SJSA1 (cell line): ENCODE results near the gene SGSH. TPM values are rescaled to one million over a fixed set of nuclear protein-coding genes. Genes with fewer than 3 reads are reported as not detected.

ENCODE experiments used
- DNase-seq, 2 experiments: peaks; one replicate each; pipeline ENCODE4 v3.0.0-alpha.2; 2015 to 2020; ENCODE audit warnings: low spot score in 2 of 2, low read depth in 1 of 2
- H3K27ac ChIP-seq: fragments of 250-450 bp; sonication (Bioruptor Pico); 2 replicates; pipeline ENCODE4 v1.5.1; 2020; ENCODE audit warnings: mild to moderate bottlenecking, moderate library complexity
- H3K27me3 ChIP-seq: fragments of 250-450 bp; sonication (Bioruptor Pico); replicated peaks from 2 replicates; pipeline ENCODE4 v1.5.1; 2020; ENCODE audit warnings: mild to moderate bottlenecking, moderate library complexity
- H3K36me3 ChIP-seq: fragments of 250-450 bp; sonication (Bioruptor Pico); 2 replicates; pipeline ENCODE4 v1.5.1; 2020; ENCODE audit warnings: mild to moderate bottlenecking
- H3K4me1 ChIP-seq: fragments of 250-450 bp; sonication (Bioruptor Pico); replicated peaks from 2 replicates; pipeline ENCODE4 v1.6.1; 2021; ENCODE audit warnings: mild to moderate bottlenecking
- H3K4me3 ChIP-seq: fragments of 250-450 bp; sonication (Bioruptor Pico); 2 replicates; pipeline ENCODE4 v1.5.1; 2020; ENCODE audit warnings: mild to moderate bottlenecking
- H3K9me3 ChIP-seq: fragments of 250-450 bp; sonication (Bioruptor Pico); replicated peaks from 2 replicates; pipeline ENCODE4 v1.5.1; 2020; ENCODE audit warnings: mild to moderate bottlenecking
- total RNA-seq: library from RNA; depleted of rRNA; stranded (reverse); fragments of >200 nt; shearing (Covaris generic); gene quantifications from 2 replicates; pipeline ENCODE4 v1.2.3, GENCODE V29; 2014; rRNA removed

SGSH gene
- 18.6 and 26.5 TPM in 2 replicates for total RNA-seq

GRCh38 chr17:80220054-80220735, at the start of gene SGSH, which contains the start of gene SLC26A11:
TSS of gene SGSH (minus strand) at chr17:80220333. CDS start at chr17:80220313, 20 bp downstream.
TSS of gene SLC26A11 (plus strand) at chr17:80220427. CDS start at chr17:80221561, 1,134 bp downstream.
- Histone ChIP-seq H3K27ac (peak within 1 kb of the TSS; percentile 51), H3K4me3 (peak within 1 kb of the TSS; percentile 82), H3K36me3 (peaks cover 48% of the 10 kb centered on the region), H3K27me3 (no peaks in the 10 kb centered on the region), H3K4me1 (peaks cover 19% of the 10 kb centered on the region), H3K9me3 (no peaks in the 10 kb centered on the region)
- DNase-seq: peak; percentile 66 to 85

GRCh38 chr17:80269405-80269807, 49.3 kb upstream of the SGSH start:
- no peaks in the 10 kb centered on the region for H3K9me3 ChIP-seq
- peaks cover 52% of the 10 kb centered on the region for H3K36me3 ChIP-seq
- peaks cover 6% of the 10 kb centered on the region for H3K4me1 ChIP-seq
- DNase-seq: no peak
- H3K27me3 ChIP-seq: no peaks in the 10 kb centered on the region
- H3K27ac ChIP-seq: no peak overlapping the region
- no peak overlapping the region for H3K4me3 ChIP-seq

DNA sequence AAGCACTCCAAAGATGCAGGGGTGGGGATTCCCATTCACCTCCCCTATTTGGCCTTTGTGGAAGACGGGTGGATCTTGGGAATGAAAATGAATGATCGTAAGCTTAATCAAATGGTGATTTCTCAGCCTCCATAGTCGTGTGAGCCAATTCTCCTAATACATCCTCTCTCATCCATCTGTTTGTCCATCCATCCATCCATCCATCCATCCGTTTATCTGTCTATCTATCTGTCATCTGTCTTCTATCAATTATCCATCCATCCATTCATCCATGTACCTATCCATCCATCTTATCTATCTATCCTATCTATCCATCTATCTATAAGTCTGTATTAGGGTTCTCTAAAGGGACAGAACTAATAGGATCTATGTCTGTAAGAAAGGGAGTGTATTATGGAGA, 48.3 kb upstream of the SGSH start:
- H3K4me3 ChIP-seq: no peak overlapping the region
- no peak overlapping the region for H3K27ac ChIP-seq
- H3K4me1 ChIP-seq: peaks cover 15% of the 10 kb centered on the region
- peaks cover 55% of the 10 kb centered on the region for H3K36me3 ChIP-seq
- no peaks in the 10 kb centered on the region for H3K9me3 ChIP-seq
- no peaks in the 10 kb centered on the region for H3K27me3 ChIP-seq
- DNase-seq: no peak

- no peaks in the 10 kb centered on the region for H3K9me3 ChIP-seq
- H3K4me3 ChIP-seq: no peak overlapping the region
- H3K36me3 ChIP-seq: peaks cover 52% of the 10 kb centered on the region
- H3K4me1 ChIP-seq: peaks cover 25% of the 10 kb centered on the region
- H3K27me3 ChIP-seq: no peaks in the 10 kb centered on the region
- DNase-seq: no peak
- no peak overlapping the region for H3K27ac ChIP-seq
These were observed 47.3 kb upstream of the SGSH start for GRCh38 chr17:80267391-80267790.

GRCh38 chr17:80265205-80266068, 45.3 kb upstream of the SGSH start:
- Histone ChIP-seq H3K9me3 (0 out of 2 replicates have a peak, but pooled peaks cover 3% of the 10 kb centered on the region), H3K27ac (no peak overlapping the region), H3K27me3 (no peaks in the 10 kb centered on the region), H3K4me1 (peaks cover 35% of the 10 kb centered on the region), H3K4me3 (no peak overlapping the region), H3K36me3 (peaks cover 54% of the 10 kb centered on the region)
- no peak for DNase-seq

DNA sequence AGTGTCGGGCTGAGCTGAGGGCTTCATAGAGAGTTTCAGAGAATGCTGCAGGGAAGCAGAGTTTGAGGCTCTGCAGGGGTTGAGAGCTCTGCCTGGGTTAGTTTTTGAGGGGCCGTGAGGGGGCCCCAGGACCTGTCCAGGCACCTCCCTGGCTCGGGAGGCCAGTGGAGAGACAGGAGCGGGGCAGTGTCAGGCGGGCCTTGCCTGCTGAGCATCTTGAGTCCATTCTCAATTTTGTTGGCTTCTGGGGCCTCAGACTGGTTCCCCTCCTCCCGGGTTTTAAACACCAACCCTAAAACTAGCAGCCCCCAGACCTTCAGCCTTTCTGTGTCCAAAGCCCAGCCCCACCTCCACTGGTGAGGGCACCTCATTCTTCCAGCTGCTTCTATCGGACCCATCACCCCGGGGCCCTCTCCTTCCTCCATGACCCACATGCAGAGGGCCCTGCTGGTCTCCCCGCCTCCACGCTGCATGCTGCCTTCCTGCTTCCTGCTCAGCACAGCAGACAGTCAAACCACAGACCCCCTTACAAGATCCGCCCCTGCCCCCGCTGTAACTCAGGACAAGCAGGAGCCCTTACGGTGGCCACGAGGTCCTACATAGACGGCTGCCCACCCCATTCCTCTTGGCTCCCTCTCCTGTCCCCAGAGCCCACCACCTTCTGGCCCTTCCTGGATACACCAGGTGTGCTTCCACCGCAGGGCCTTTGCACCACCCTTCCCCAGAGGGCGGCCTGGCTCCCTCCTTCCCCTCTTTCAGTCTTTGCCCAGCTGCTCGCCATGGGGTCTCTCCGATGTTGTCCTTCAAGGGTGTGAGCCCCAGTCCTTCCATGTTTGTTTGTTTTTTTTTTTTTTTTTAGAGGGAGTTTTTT, 44.3 kb upstream of the SGSH start:
- Histone ChIP-seq H3K27ac (no peak overlapping the region), H3K27me3 (no peaks in the 10 kb centered on the region), H3K36me3 (peaks cover 46% of the 10 kb centered on the region), H3K4me3 (no peak overlapping the region), H3K9me3 (0 out of 2 replicates have a peak, but pooled peaks cover 3% of the 10 kb centered on the region), H3K4me1 (peaks cover 42% of the 10 kb centered on the region)
- peak in 1 of 2 experiments; percentile 53 for DNase-seq

GRCh38 chr17:80263253-80264204, 43.4 kb upstream of the SGSH start:
- DNase-seq: peak; percentile 74 to 94
- Histone ChIP-seq H3K4me3 (peak overlapping the region; percentile 24), H3K36me3 (peaks cover 37% of the 10 kb centered on the region), H3K27ac (peak overlapping the region; percentile 37), H3K9me3 (0 out of 2 replicates have a peak, but pooled peaks cover 3% of the 10 kb centered on the region), H3K27me3 (no peaks in the 10 kb centered on the region), H3K4me1 (peaks cover 46% of the 10 kb centered on the region)

- peaks cover 33% of the 10 kb centered on the region for H3K36me3 ChIP-seq
- peaks cover 45% of the 10 kb centered on the region for H3K4me1 ChIP-seq
- no peaks in the 10 kb centered on the region for H3K27me3 ChIP-seq
- H3K4me3 ChIP-seq: peak overlapping the region; percentile 24
- peak in 1 of 2 experiments; percentile 34 for DNase-seq
- 0 out of 2 replicates have a peak, but pooled peaks cover 3% of the 10 kb centered on the region for H3K9me3 ChIP-seq
- peak overlapping the region; percentile 37 for H3K27ac ChIP-seq
These were observed 42.7 kb upstream of the SGSH start for GRCh38 chr17:80262775-80263244.

DNA sequence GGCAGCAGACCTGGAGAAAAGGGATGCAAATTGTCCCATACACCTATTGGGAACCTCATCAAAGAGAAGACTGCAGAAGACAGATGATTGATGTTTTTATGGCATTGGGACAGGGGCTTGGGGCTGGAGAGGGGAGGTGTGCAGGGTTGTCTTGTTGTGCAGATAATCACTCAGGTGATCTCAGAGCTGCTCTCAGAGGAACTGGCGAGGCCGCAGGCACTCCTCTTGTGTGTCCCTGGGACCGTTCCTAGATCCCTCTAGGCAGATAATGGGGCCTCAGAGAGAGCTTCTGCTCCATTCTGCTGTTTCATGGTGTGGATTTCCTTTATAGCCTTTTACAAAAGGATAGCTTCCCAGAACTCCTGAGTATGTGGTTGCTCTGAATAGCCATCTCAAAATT, 42.2 kb upstream of the SGSH start:
- no peak overlapping the region for H3K4me3 ChIP-seq
- 0 out of 2 replicates have a peak, but pooled peaks cover 3% of the 10 kb centered on the region for H3K9me3 ChIP-seq
- H3K36me3 ChIP-seq: peaks cover 29% of the 10 kb centered on the region
- peaks cover 45% of the 10 kb centered on the region for H3K4me1 ChIP-seq
- peak overlapping the region; percentile 94; the same call in 1 of the 2 replicates for H3K27ac ChIP-seq
- H3K27me3 ChIP-seq: no peaks in the 10 kb centered on the region
- no peak for DNase-seq

DNA sequence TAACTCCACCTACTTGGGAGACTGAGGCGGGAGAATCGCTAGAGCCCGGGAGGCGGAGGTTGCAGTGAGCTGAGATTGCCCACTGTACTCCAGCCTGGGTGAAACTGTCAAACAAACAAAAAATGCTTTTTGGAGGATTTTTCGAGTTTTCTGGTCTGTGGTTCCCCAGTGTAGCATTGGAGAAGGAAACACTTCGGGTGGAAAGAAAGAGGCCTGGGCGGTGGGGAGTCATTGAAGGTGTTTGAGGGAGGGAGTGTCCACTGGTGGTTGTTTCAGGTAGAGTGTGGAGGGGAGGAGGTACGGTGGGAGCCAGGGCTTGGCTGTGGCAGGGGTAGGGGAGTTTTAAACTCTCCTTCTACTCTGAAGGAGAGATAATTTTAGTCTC, 41.8 kb upstream of the SGSH start:
- no peak for DNase-seq
- peak overlapping the region; percentile 97 for H3K4me3 ChIP-seq
- H3K27me3 ChIP-seq: no peaks in the 10 kb centered on the region
- 0 out of 2 replicates have a peak, but pooled peaks cover 3% of the 10 kb centered on the region for H3K9me3 ChIP-seq
- peaks cover 28% of the 10 kb centered on the region for H3K36me3 ChIP-seq
- H3K27ac ChIP-seq: peak overlapping the region; percentile 94
- H3K4me1 ChIP-seq: peaks cover 45% of the 10 kb centered on the region

GRCh38 chr17:80261159-80261894, 41.2 kb upstream of the SGSH start:
- peak; percentile 94 to 97 for DNase-seq
- Histone ChIP-seq H3K9me3 (0 out of 2 replicates have a peak, but pooled peaks cover 3% of the 10 kb centered on the region), H3K4me1 (peaks cover 49% of the 10 kb centered on the region)

More at GRCh38 chr17:80261159-80261894, 41.2 kb upstream of the SGSH start:
- H3K27me3 ChIP-seq: no peaks in the 10 kb centered on the region
- H3K27ac ChIP-seq: peak overlapping the region; percentile 94
- H3K36me3 ChIP-seq: peaks cover 23% of the 10 kb centered on the region
- peak overlapping the region; percentile 97 for H3K4me3 ChIP-seq
